Esophagus squamous epithelium (tissue), 4 donors: ENCODE data around the gene PCCA.

Experiments used
- CTCF ChIP-seq, 6 experiments: fragments of 450-650 bp in 4 of 6; fragments of 200-600 bp in 2 of 6; sonication (generic) in 2 of 6; IDR thresholded peaks; one replicate each; pipeline ENCODE4 v1.5.1; 2016 to 2019; ENCODE audit warnings: antibody characterized with exemption in 6 of 6, mild to moderate bottlenecking in 4 of 6, moderate library complexity in 4 of 6
- POLR2A ChIP-seq, 4 donors: fragments of 450-650 bp; IDR thresholded peaks; one replicate each; pipeline ENCODE4 v1.6.1; 2017; ENCODE audit warnings: antibody characterized with exemption in 4 of 4, mild to moderate bottlenecking in 4 of 4, moderate library complexity in 3 of 4

DNA sequence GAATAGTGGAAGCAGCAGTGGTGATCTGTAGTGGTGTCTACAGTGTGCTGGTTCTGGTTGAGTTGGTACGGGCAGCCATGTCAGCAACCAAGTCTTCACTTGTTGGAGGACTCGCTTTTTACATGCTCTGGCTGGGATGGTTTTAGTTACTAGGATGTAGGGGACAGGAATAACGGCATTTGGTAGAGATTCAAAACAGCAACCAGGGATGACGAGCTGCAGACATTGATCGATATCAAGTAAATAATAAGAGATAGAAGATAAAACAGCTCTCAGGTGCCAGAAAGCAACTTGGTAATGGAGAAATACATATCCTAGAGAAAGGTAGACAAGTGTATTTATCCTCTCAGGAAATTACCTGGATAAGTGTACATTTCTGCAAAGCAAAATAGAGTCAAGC is 84.3 kb downstream of the PCCA start:
- no peak for TF ChIP-seq CTCF (IDR thresholded peaks at IDR 0.05)
- no peak for TF ChIP-seq POLR2A (IDR thresholded peaks at IDR 0.05)
